Liver (tissue), 3 donors: ENCODE measurements around the gene SEC22C.

Source experiments
- FOXA1 ChIP-seq: IDR thresholded peaks from 2 replicates; pipeline ENCODE4 v1.6.1; 2016; ENCODE audit warnings: antibody characterized with exemption
- SP1 ChIP-seq: IDR thresholded peaks from 2 replicates; pipeline ENCODE4 v1.6.1; 2018; ENCODE audit warnings: antibody characterized with exemption, mild to moderate bottlenecking
- TF ChIP-seq, protein P1 (sequence below): fragments of 150-350 bp; IDR thresholded peaks from 2 replicates; pipeline ENCODE4 v1.5.1; 2017; ENCODE audit warnings: improper control_type of control experiment, low read depth, low read length; ENCODE audit not compliant: missing input control
- TF ChIP-seq, protein P2 (sequence below): IDR thresholded peaks from 2 replicates; pipeline ENCODE4 v1.6.1; 2016; ENCODE audit warnings: antibody characterized with exemption
- donor health status: healthy.
- donor health status: healthy.

DNA sequence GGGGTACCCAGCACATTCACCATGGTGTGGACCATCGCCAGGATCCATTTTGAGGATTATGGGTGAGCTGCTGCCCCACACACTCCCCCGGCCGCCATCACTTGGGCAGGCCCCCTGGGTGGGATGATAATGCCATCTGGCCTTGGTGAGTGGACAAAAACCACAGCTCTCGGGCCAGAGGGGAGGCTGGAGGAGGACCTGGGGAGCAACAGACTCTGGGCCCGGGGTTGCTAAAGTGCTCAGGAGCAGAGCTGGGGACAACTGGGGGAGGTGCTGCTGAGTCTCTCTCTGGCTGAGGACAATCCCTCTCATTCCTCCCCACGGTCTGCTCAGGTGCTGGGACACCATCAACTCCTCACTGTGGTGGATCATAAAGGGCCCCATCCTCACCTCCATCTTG is 50.3 kb downstream of the SEC22C start:
- TF ChIP-seq, protein P1, sequence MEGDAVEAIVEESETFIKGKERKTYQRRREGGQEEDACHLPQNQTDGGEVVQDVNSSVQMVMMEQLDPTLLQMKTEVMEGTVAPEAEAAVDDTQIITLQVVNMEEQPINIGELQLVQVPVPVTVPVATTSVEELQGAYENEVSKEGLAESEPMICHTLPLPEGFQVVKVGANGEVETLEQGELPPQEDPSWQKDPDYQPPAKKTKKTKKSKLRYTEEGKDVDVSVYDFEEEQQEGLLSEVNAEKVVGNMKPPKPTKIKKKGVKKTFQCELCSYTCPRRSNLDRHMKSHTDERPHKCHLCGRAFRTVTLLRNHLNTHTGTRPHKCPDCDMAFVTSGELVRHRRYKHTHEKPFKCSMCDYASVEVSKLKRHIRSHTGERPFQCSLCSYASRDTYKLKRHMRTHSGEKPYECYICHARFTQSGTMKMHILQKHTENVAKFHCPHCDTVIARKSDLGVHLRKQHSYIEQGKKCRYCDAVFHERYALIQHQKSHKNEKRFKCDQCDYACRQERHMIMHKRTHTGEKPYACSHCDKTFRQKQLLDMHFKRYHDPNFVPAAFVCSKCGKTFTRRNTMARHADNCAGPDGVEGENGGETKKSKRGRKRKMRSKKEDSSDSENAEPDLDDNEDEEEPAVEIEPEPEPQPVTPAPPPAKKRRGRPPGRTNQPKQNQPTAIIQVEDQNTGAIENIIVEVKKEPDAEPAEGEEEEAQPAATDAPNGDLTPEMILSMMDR, result no peak
- no peak for TF ChIP-seq FOXA1
- TF ChIP-seq SP1, result no peak
- TF ChIP-seq, protein P2, sequence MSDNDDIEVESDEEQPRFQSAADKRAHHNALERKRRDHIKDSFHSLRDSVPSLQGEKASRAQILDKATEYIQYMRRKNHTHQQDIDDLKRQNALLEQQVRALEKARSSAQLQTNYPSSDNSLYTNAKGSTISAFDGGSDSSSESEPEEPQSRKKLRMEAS, result no peak
